GM19025 (cell line): ENCODE measurements around the gene C10orf120.

ENCODE experiments used
- ATAC-seq: cut with Tn5 transposase; IDR thresholded peaks from one replicate; pipeline ENCODE4 v1.9.1; 2021; ENCODE audit warnings: mild to moderate bottlenecking, low read depth, moderate library complexity; ENCODE audit not compliant: unreplicated experiment

C10orf120 gene

GRCh38 chr10:122706467-122706866 lies 6.8 kb upstream of the C10orf120 start:
- no peak for ATAC-seq

- ATAC-seq = no peak
Measured at GRCh38 chr10:122703483-122704448, 4.1 kb upstream of the C10orf120 start.

- ATAC-seq = no peak
Measured at GRCh38 chr10:122702275-122702674, 2.6 kb upstream of the C10orf120 start.

- no peak for ATAC-seq
Measured at GRCh38 chr10:122701652-122702051, 2.0 kb upstream of the C10orf120 start.

GRCh38 chr10:122696687-122697086 lies 3.0 kb downstream of the C10orf120 start:
- no peak for ATAC-seq

- no peak for ATAC-seq
Measured at GRCh38 chr10:122692744-122693143, 6.9 kb downstream of the C10orf120 start.

- no peak for ATAC-seq
Measured at GRCh38 chr10:122689146-122689820, 10.4 kb downstream of the C10orf120 start.

- ATAC-seq = no peak
Measured at GRCh38 chr10:122688293-122688989, 11.2 kb downstream of the C10orf120 start.

GRCh38 chr10:122682522-122682921 lies 17.1 kb downstream of the C10orf120 start:
- ATAC-seq = no peak

GRCh38 chr10:122678266-122678665 lies 21.4 kb downstream of the C10orf120 start:
- no peak for ATAC-seq

- no peak for ATAC-seq
Measured at GRCh38 chr10:122675278-122675677, 24.4 kb downstream of the C10orf120 start.

- ATAC-seq = no peak
Measured at GRCh38 chr10:122674781-122675180, 24.9 kb downstream of the C10orf120 start.

GRCh38 chr10:122673731-122674130 lies 25.9 kb downstream of the C10orf120 start:
- no peak for ATAC-seq

- no peak for ATAC-seq
Measured at GRCh38 chr10:122673269-122673668, 26.4 kb downstream of the C10orf120 start.

GRCh38 chr10:122672655-122673054 lies 27.0 kb downstream of the C10orf120 start:
- no peak for ATAC-seq

- no peak for ATAC-seq
Measured at GRCh38 chr10:122671355-122671754, 28.3 kb downstream of the C10orf120 start.

- no peak for ATAC-seq
Measured at GRCh38 chr10:122669842-122670241, 29.8 kb downstream of the C10orf120 start.

- no peak for ATAC-seq
Measured at GRCh38 chr10:122669045-122669444, 30.6 kb downstream of the C10orf120 start.

- no peak for ATAC-seq
Measured at GRCh38 chr10:122665946-122666345, 33.7 kb downstream of the C10orf120 start.

- ATAC-seq = no peak
Measured at GRCh38 chr10:122665329-122665860, 34.3 kb downstream of the C10orf120 start.

- ATAC-seq = no peak
Measured at GRCh38 chr10:122664501-122664900, 35.1 kb downstream of the C10orf120 start.
